Subcutaneous adipose tissue (tissue), 4 donors: ENCODE results near the gene NTN4. TPM values are rescaled to one million over a fixed set of nuclear protein-coding genes. Genes with fewer than 3 reads are reported as not detected.

Experiments
- total RNA-seq, 4 donors: library from RNA; depleted of rRNA; stranded (reverse); fragments of >200 nt; gene quantifications; one replicate each; pipeline ENCODE4 v1.1.0, GENCODE V29; 2016
- TF ChIP-seq, protein P1 (sequence below): fragments of 450-650 bp; IDR thresholded peaks from one replicate; pipeline ENCODE4 v1.5.1; 2016; ENCODE audit warnings: low read depth, mild to moderate bottlenecking, control low read depth, antibody characterized with exemption, moderate library complexity

The NTN4 gene
- total RNA-seq, 4 donors from 2014 or later: 23.2 to 33.9 (median 31.2) TPM

DNA sequence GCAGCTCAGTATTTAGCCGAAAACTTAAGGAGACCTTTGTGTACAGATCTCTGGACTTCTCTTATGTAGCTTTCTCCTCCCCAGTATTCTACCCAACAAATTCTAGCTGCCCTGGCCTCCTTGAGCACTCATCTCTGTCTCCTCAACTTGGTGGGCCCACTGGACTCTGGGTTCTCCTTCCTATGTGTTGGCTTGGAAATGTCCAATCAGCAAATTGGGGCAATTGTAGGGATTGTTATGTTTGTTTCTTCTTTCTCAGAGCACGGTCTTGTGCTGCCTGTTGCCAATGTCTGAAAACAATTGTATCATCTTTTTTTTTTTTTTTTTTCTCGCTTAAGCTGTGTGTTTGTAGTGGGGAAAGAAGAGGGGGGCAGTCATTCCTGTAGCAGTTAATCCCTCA, 30.2 kb downstream of the NTN4 start:
- TF ChIP-seq, protein P1, sequence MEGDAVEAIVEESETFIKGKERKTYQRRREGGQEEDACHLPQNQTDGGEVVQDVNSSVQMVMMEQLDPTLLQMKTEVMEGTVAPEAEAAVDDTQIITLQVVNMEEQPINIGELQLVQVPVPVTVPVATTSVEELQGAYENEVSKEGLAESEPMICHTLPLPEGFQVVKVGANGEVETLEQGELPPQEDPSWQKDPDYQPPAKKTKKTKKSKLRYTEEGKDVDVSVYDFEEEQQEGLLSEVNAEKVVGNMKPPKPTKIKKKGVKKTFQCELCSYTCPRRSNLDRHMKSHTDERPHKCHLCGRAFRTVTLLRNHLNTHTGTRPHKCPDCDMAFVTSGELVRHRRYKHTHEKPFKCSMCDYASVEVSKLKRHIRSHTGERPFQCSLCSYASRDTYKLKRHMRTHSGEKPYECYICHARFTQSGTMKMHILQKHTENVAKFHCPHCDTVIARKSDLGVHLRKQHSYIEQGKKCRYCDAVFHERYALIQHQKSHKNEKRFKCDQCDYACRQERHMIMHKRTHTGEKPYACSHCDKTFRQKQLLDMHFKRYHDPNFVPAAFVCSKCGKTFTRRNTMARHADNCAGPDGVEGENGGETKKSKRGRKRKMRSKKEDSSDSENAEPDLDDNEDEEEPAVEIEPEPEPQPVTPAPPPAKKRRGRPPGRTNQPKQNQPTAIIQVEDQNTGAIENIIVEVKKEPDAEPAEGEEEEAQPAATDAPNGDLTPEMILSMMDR: no peak

DNA sequence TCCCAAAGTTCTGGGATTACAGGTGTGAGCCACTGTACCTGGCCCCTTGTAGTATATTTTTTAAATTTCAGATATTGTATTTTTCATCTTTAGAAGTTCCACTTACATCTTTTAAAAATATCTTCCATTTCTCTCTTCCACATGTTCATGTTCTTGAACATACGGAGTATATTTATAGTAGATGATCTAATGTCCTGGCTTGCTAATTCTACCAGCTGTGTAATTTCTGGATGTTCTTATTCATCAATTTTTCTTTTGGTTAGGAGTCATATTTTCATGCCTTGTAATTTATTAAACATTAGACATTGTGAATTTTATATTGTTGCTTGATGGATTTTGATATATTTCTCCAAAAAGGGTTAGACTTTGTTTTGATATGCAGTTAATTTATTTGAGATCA, 30.8 kb downstream of the NTN4 start:
- TF ChIP-seq, protein P1: no peak

DNA sequence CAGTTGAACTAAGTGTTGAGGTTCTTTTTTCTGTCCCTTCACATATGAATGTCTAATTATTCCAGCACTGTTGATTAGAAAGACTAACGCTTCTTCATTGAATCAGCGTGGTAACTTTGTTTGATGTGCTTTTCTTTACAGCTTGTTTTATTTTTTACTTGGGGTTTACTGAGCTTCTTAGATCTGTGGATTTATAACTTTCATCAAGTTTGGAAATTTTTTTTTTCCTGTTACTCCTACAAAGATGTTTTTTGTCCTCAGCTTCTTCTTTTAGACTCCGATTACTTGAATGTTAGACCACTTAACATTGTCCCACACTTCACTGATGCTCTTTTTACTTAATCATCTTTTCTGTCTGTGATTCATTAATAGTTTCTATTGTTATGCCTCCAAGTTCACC, 31.5 kb downstream of the NTN4 start:
- TF ChIP-seq, protein P1: no peak

DNA sequence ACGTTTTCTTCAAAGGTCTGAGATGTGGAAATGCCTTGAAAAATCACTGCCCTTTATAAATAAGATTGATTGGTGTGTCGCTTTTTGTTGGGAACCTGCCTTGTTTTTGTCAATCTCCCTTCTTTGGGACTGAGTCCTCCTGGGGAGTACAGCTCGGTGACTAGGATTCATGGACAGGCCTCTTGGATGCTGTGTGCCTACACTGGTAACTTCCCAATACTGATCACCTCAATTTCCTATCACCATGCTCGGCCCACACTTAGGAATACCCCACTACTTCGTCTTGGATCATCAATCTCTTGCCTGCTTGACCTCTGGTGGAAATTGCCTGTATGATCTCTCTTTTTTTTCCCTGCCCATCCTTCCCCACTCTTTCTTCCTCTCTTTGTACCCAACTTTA, 34.2 kb downstream of the NTN4 start:
- TF ChIP-seq, protein P1: no peak

DNA sequence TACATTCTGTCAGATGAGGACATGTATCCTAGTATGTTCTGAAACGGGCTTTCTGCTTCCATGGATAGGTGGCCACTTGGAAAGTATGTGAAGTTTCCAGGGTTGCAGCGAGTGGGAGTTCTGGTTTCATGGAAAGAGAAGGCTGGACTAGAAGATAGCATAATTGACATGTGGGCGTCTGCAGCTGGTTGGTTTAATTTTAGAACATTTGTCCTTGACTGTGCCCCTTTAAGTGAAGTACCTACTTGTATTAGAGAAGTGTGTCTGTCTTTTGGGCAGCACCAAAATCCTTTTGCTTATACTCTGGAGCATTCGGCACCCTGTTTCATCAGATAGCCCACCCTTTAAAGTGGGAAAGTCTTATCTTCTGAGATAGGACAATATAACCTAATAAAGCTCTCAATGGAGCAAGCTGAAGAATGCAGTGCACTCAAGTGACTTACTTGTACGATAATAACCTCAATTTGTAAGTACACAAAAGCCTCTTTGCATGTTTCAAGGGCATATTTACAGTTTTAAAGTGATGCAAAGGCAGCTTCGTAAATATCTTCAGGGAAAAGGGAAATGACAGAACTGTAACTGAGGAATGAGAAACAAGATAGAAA, 35.2 kb downstream of the NTN4 start:
- TF ChIP-seq, protein P1: no peak

DNA sequence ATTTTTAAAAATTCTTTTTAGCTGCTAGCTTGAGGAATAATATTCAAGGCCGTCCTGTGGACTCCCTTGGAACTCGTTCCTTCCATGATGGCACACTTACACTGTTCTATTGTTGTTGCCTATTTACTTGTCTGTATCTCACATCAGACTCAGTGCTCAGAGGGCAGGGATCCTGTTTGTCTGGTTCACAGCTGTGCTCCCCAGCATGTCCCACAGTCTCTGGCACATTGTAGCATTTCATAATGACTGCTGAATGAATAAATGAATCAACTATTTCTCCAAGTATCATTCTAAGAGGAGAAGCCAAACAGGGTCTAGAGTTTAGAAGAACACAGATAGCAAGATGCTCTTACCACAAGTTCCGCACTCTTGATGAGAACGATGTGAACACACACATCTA, 48.0 kb downstream of the NTN4 start:
- TF ChIP-seq, protein P1: no peak

DNA sequence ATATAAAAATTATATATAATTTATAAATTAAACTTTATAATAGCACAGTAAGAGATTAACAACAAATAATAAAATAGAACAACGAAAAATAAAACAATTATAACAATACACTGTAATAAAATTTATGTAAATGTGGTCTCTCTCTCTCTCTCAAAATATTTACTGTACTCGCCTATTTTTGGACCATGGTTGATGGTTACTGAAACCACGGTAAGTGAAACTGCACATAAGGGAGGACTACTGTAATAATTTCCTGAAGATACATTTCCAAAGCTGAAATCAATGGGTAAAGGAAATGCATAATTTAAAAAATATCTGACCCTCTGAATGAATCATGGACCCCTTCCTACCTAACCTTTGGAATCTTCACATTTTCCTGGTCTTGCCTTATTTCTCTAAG, 48.9 kb downstream of the NTN4 start:
- TF ChIP-seq, protein P1: no peak
